Hair follicle dermal papilla cell (primary cell): ENCODE results near the gene MEF2C. TPM values are rescaled to one million over a fixed set of nuclear protein-coding genes. Genes with fewer than 3 reads are reported as not detected.

Source experiments
- small RNA-seq: library from RNA; depleted of rRNA; stranded (forward); fragments of <200 nt; gene quantifications from one replicate; pipeline ENCODE3, GENCODE V24; 2012
- total RNA-seq: library from RNA; depleted of rRNA; stranded (reverse); fragments of >200 nt; gene quantifications from 2 replicates; pipeline ENCODE4 v1.2.3, GENCODE V29; 2012

MEF2C gene
- total RNA-seq: 30.8 and 34.6 TPM in 2 replicates

DNA sequence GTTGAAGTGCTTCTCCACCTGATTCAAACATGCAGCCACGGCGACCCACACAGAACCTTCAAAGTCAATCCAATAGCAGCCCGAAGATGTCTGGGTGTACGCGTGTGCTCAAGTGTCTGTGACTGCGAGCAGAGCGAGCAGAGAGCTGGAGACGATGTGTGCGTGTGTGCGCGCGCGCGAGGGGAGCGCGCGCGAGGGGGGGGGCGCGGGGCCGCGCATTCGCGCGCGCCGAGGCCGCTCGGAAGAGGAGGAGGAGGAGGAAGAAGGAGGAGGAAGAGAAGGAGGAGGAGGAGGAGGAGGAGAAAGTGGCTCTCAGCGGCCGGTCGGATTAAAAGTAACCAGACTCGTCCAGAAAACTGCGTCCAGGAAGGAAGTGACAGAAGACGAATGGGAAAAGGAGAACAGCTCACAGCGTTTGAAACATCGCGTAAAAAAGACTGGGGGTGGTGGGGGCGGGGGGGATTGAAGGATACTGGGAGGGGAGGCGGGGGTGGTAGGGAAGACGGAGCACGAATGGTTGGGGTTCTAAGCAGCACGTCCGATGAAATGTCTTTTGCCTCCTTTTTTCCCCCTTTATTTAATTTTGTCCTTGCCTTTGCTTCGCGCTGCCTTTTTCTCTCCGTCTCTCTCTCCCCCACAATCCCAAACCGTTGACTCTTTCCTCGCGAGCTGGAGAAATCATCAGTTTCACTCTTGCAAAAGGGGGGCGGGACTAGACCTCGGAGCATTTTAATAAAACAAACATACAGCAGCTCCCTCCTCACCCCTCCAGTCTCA lies at the start of gene MEF2C:
MEF2C (minus strand) TSS at position 126 of the 777 bp plus-strand sequence. CDS start 59,396 bp downstream, outside the sequence.

Small RNAs within 50 kb of the gene (small RNA-seq; reads per million reads assigned to genes)
- gene AC008525.2: not detected
